ENCODE measurements around the gene CR1L. TPM values are rescaled to one million over a fixed set of nuclear protein-coding genes. Genes with fewer than 3 reads are reported as not detected.
"Not testable (repeated sequence)": the region's sequence is repeated elsewhere in the genome, so short reads cannot be mapped to it uniquely, and the experiment has no call there.

Gene CR1L
- total and polyA plus RNA-seq, 4 donors: 0.50 to 2.0 (median 1.3) TPM

GRCh38 chr1:207673399-207673798 lies 28.5 kb downstream of the CR1L start:
- Histone ChIP-seq H3K4me3 (ENCODE audit: low read depth, low read length) (no peak overlapping the region), H3K4me1 (ENCODE audit: control insufficient read depth, insufficient read depth, low read length) (peaks cover 9% of the 10 kb centered on the region), H3K27me3 (ENCODE audit: control insufficient read depth, insufficient read depth, low read length) (peaks cover 21% of the 10 kb centered on the region), H3K9me3 (ENCODE audit: control insufficient read depth, insufficient read depth, low read length) (no peaks in the 10 kb centered on the region), H3K27ac (ENCODE audit: low read depth, low read length) (no peak overlapping the region), H3K36me3 (ENCODE audit: control insufficient read depth, insufficient read depth, low read length) (no peaks in the 10 kb centered on the region)
- DNase-seq (ENCODE audit: low read depth in 4 of 6, low spot score in 6 of 6): no peak
- 100% methylated on average over 1 of the region's 6 CpGs for WGBS (ENCODE audit: insufficient coverage)

- Histone ChIP-seq H3K4me1 (ENCODE audit: control insufficient read depth, insufficient read depth, low read length) (no peaks in the 10 kb centered on the region), H3K27me3 (ENCODE audit: control insufficient read depth, insufficient read depth, low read length) (peaks cover under 1% of the 10 kb centered on the region), H3K27ac (ENCODE audit: low read depth, low read length) (no peak overlapping the region), H3K4me3 (ENCODE audit: low read depth, low read length) (no peak overlapping the region), H3K9me3 (ENCODE audit: control insufficient read depth, insufficient read depth, low read length) (no peaks in the 10 kb centered on the region), H3K36me3 (ENCODE audit: control insufficient read depth, insufficient read depth, low read length) (no peaks in the 10 kb centered on the region)
- WGBS (ENCODE audit: insufficient coverage): 79% methylated on average over 4 of the region's 4 CpGs
- no peak for DNase-seq (ENCODE audit: low read depth in 4 of 6, low spot score in 6 of 6)
These were observed 31.2 kb downstream of the CR1L start for GRCh38 chr1:207676153-207676552.

- not testable (repeated sequence) for H3K36me3 ChIP-seq (ENCODE audit: control insufficient read depth, insufficient read depth, low read length); H3K4me3 ChIP-seq (ENCODE audit: low read depth, low read length); H3K27ac ChIP-seq (ENCODE audit: low read depth, low read length); DNase-seq (ENCODE audit: low read depth in 4 of 6, low spot score in 6 of 6); H3K9me3 ChIP-seq (ENCODE audit: control insufficient read depth, insufficient read depth, low read length); H3K4me1 ChIP-seq (ENCODE audit: control insufficient read depth, insufficient read depth, low read length); H3K27me3 ChIP-seq (ENCODE audit: control insufficient read depth, insufficient read depth, low read length)
- no CpG with 5 or more reads among the region's 6 CpGs for WGBS (ENCODE audit: insufficient coverage)
These were observed 35.9 kb downstream of the CR1L start for GRCh38 chr1:207680590-207681388.

GRCh38 chr1:207682872-207683434 lies 38.0 kb downstream of the CR1L start:
- H3K4me3 ChIP-seq (ENCODE audit: low read depth, low read length); H3K4me1 ChIP-seq (ENCODE audit: control insufficient read depth, insufficient read depth, low read length); H3K27ac ChIP-seq (ENCODE audit: low read depth, low read length); DNase-seq (ENCODE audit: low read depth in 4 of 6, low spot score in 6 of 6); H3K36me3 ChIP-seq (ENCODE audit: control insufficient read depth, insufficient read depth, low read length); H3K9me3 ChIP-seq (ENCODE audit: control insufficient read depth, insufficient read depth, low read length); H3K27me3 ChIP-seq (ENCODE audit: control insufficient read depth, insufficient read depth, low read length): not testable (repeated sequence)
- WGBS (ENCODE audit: insufficient coverage): 82% methylated on average over 5 of the region's 6 CpGs

- peak in 1 of 6 donors; percentile 28 for DNase-seq (ENCODE audit: low read depth in 4 of 6, low spot score in 6 of 6)
- H3K27ac ChIP-seq (ENCODE audit: low read depth, low read length); H3K36me3 ChIP-seq (ENCODE audit: control insufficient read depth, insufficient read depth, low read length); H3K9me3 ChIP-seq (ENCODE audit: control insufficient read depth, insufficient read depth, low read length); H3K4me3 ChIP-seq (ENCODE audit: low read depth, low read length); H3K27me3 ChIP-seq (ENCODE audit: control insufficient read depth, insufficient read depth, low read length); H3K4me1 ChIP-seq (ENCODE audit: control insufficient read depth, insufficient read depth, low read length): not testable (repeated sequence)
- WGBS (ENCODE audit: insufficient coverage): 87% methylated on average over 4 of the region's 4 CpGs
These were observed 45.6 kb downstream of the CR1L start for GRCh38 chr1:207690551-207690950.

GRCh38 chr1:207691010-207691409 lies 46.1 kb downstream of the CR1L start:
- H3K4me3 ChIP-seq (ENCODE audit: low read depth, low read length): no peak overlapping the region
- H3K27ac ChIP-seq (ENCODE audit: low read depth, low read length): no peak overlapping the region
- H3K27me3 ChIP-seq (ENCODE audit: control insufficient read depth, insufficient read depth, low read length): no peaks in the 10 kb centered on the region
- H3K9me3 ChIP-seq (ENCODE audit: control insufficient read depth, insufficient read depth, low read length): no peaks in the 10 kb centered on the region
- no peaks in the 10 kb centered on the region for H3K4me1 ChIP-seq (ENCODE audit: control insufficient read depth, insufficient read depth, low read length)
- no peaks in the 10 kb centered on the region for H3K36me3 ChIP-seq (ENCODE audit: control insufficient read depth, insufficient read depth, low read length)
- DNase-seq (ENCODE audit: low read depth in 4 of 6, low spot score in 6 of 6): no peak

- Histone ChIP-seq H3K36me3 (ENCODE audit: control insufficient read depth, insufficient read depth, low read length) (no peaks in the 10 kb centered on the region), H3K4me3 (ENCODE audit: low read depth, low read length) (no peak overlapping the region), H3K4me1 (ENCODE audit: control insufficient read depth, insufficient read depth, low read length) (no peaks in the 10 kb centered on the region), H3K9me3 (ENCODE audit: control insufficient read depth, insufficient read depth, low read length) (no peaks in the 10 kb centered on the region), H3K27ac (ENCODE audit: low read depth, low read length) (no peak overlapping the region), H3K27me3 (ENCODE audit: control insufficient read depth, insufficient read depth, low read length) (no peaks in the 10 kb centered on the region)
- 56% methylated on average over 8 of the region's 11 CpGs for WGBS (ENCODE audit: insufficient coverage)
- peak in 1 of 6 donors; percentile 6 for DNase-seq (ENCODE audit: low read depth in 4 of 6, low spot score in 6 of 6)
These were observed 46.9 kb downstream of the CR1L start for GRCh38 chr1:207691841-207692240.

- DNase-seq (ENCODE audit: low read depth in 4 of 6, low spot score in 6 of 6); H3K9me3 ChIP-seq (ENCODE audit: control insufficient read depth, insufficient read depth, low read length); H3K27ac ChIP-seq (ENCODE audit: low read depth, low read length); H3K4me1 ChIP-seq (ENCODE audit: control insufficient read depth, insufficient read depth, low read length); H3K36me3 ChIP-seq (ENCODE audit: control insufficient read depth, insufficient read depth, low read length); H3K4me3 ChIP-seq (ENCODE audit: low read depth, low read length); H3K27me3 ChIP-seq (ENCODE audit: control insufficient read depth, insufficient read depth, low read length): not testable (repeated sequence)
- 89% methylated on average over 5 of the region's 7 CpGs for WGBS (ENCODE audit: insufficient coverage)
These were observed 47.4 kb downstream of the CR1L start for GRCh38 chr1:207692291-207692690.

- Histone ChIP-seq H3K4me1 (ENCODE audit: control insufficient read depth, insufficient read depth, low read length) (no peaks in the 10 kb centered on the region), H3K27me3 (ENCODE audit: control insufficient read depth, insufficient read depth, low read length) (no peaks in the 10 kb centered on the region), H3K9me3 (ENCODE audit: control insufficient read depth, insufficient read depth, low read length) (no peaks in the 10 kb centered on the region), H3K4me3 (ENCODE audit: low read depth, low read length) (no peak overlapping the region), H3K36me3 (ENCODE audit: control insufficient read depth, insufficient read depth, low read length) (no peaks in the 10 kb centered on the region), H3K27ac (ENCODE audit: low read depth, low read length) (no peak overlapping the region)
- 81% methylated on average over 2 of the region's 2 CpGs for WGBS (ENCODE audit: insufficient coverage)
- DNase-seq (ENCODE audit: low read depth in 4 of 6, low spot score in 6 of 6): peak in 1 of 6 donors; percentile 12
These were observed 51.0 kb downstream of the CR1L start for GRCh38 chr1:207695891-207696290.

GRCh38 chr1:207698822-207699483 lies 54.0 kb downstream of the CR1L start:
- no peaks in the 10 kb centered on the region for H3K36me3 ChIP-seq (ENCODE audit: control insufficient read depth, insufficient read depth, low read length)
- no peaks in the 10 kb centered on the region for H3K27me3 ChIP-seq (ENCODE audit: control insufficient read depth, insufficient read depth, low read length)
- H3K9me3 ChIP-seq (ENCODE audit: control insufficient read depth, insufficient read depth, low read length): no peaks in the 10 kb centered on the region
- peak in 3 of 6 donors; percentile 14 to 71 (median 45) for DNase-seq (ENCODE audit: low read depth in 4 of 6, low spot score in 6 of 6)
- no peak overlapping the region for H3K4me3 ChIP-seq (ENCODE audit: low read depth, low read length)
- no peak overlapping the region for H3K27ac ChIP-seq (ENCODE audit: low read depth, low read length)
- WGBS (ENCODE audit: insufficient coverage): no CpG with 5 or more reads among the region's 4 CpGs
- H3K4me1 ChIP-seq (ENCODE audit: control insufficient read depth, insufficient read depth, low read length): no peaks in the 10 kb centered on the region

All from spinal cord (tissue), 10 donors.